ENCODE results near the gene MED31. TPM values are rescaled to one million over a fixed set of nuclear protein-coding genes. Genes with fewer than 3 reads are reported as not detected.

MED31 gene
- total RNA-seq, 1 experiment from 2014 or later: 10.6 TPM

DNA sequence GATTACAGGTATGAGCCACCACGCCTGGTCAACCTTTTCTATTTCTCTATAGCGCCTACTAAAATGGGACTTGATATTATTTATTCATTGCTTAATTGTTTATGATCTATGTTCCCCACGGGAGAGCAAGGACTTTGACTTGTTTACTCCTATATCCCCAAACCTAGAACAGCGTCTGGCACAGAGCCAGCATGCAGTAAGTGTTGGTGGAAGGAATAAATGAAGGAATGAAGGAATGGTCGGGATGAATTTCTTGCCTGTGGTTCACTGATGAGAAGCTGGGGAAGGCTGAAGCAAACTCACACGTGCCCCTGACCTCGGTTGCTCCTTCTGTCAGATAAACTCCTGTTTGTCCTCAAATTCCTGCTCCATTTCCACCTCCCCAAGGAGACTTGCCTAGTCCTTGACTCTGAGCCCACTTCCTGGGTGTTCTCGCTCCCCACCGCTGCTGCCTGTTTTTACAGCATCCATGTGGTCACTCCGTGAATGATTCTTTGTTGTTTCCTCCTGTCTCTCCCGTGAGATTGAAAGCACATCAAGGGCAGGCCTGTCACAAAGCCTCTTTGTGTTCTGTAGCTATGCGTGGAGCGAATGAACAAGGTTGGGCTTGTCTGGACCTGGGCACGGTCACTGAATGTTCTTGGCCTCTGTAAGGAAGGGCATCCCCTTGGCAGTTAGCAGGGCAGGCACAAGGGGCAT is 17.5 kb upstream of the MED31 start:
- H3K4me3 Mint-ChIP-seq: no peak overlapping the region
- H3K27me3 Mint-ChIP-seq (ENCODE audit: low read depth): peaks cover 35% of the 10 kb centered on the region
- peaks cover 12% of the 10 kb centered on the region for H3K4me1 Mint-ChIP-seq
- POLR2A ChIA-PET: no interaction called here
- H3K27ac Mint-ChIP-seq: no peak overlapping the region; the same call in 1 of the 2 replicates
- CTCF ChIA-PET: interaction anchor here (0.9 to 3.4 kb wide), 6 partner anchors 10 to 225 kb away, joined by 3 to 31 read pairs (median 8); partner anchors contain the start of gene SLC13A5
- H3K9me3 Mint-ChIP-seq: no peaks in the 10 kb centered on the region
- TF ChIP-seq SMAD3 (CRISPR knock-in tag; IDR thresholded peaks at IDR 0.05; ENCODE audit: borderline replicate concordance) (no peak), ZNF219 (CRISPR knock-in tag; IDR thresholded peaks at IDR 0.05; ENCODE audit: borderline replicate concordance) (no peak), NR2C2 (CRISPR knock-in tag; IDR thresholded peaks at IDR 0.05) (no peak), NR3C1 (CRISPR knock-in tag; conservative IDR thresholded peaks at IDR 0.05; ENCODE audit: low read depth) (no peak), ZNF317 (CRISPR knock-in tag; IDR thresholded peaks at IDR 0.05; ENCODE audit: borderline replicate concordance, low read depth) (no peak), EMX1 (CRISPR knock-in tag; IDR thresholded peaks at IDR 0.05) (no peak), FOXK1 (CRISPR knock-in tag; IDR thresholded peaks at IDR 0.05) (no peak), HMGA2 (CRISPR knock-in tag; IDR thresholded peaks at IDR 0.05) (no peak), MYBL2 (CRISPR knock-in tag; IDR thresholded peaks at IDR 0.05) (no peak), ZNF396 (CRISPR knock-in tag; IDR thresholded peaks at IDR 0.05; ENCODE audit: borderline replicate concordance) (no peak), ZNF416 (CRISPR knock-in tag; IDR thresholded peaks at IDR 0.05) (no peak)
- TF ChIP-seq, protein P1, sequence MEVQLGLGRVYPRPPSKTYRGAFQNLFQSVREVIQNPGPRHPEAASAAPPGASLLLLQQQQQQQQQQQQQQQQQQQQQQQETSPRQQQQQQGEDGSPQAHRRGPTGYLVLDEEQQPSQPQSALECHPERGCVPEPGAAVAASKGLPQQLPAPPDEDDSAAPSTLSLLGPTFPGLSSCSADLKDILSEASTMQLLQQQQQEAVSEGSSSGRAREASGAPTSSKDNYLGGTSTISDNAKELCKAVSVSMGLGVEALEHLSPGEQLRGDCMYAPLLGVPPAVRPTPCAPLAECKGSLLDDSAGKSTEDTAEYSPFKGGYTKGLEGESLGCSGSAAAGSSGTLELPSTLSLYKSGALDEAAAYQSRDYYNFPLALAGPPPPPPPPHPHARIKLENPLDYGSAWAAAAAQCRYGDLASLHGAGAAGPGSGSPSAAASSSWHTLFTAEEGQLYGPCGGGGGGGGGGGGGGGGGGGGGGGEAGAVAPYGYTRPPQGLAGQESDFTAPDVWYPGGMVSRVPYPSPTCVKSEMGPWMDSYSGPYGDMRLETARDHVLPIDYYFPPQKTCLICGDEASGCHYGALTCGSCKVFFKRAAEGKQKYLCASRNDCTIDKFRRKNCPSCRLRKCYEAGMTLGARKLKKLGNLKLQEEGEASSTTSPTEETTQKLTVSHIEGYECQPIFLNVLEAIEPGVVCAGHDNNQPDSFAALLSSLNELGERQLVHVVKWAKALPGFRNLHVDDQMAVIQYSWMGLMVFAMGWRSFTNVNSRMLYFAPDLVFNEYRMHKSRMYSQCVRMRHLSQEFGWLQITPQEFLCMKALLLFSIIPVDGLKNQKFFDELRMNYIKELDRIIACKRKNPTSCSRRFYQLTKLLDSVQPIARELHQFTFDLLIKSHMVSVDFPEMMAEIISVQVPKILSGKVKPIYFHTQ (CRISPR knock-in tag; IDR thresholded peaks at IDR 0.05): no peak
- TF ChIP-seq, protein P2, sequence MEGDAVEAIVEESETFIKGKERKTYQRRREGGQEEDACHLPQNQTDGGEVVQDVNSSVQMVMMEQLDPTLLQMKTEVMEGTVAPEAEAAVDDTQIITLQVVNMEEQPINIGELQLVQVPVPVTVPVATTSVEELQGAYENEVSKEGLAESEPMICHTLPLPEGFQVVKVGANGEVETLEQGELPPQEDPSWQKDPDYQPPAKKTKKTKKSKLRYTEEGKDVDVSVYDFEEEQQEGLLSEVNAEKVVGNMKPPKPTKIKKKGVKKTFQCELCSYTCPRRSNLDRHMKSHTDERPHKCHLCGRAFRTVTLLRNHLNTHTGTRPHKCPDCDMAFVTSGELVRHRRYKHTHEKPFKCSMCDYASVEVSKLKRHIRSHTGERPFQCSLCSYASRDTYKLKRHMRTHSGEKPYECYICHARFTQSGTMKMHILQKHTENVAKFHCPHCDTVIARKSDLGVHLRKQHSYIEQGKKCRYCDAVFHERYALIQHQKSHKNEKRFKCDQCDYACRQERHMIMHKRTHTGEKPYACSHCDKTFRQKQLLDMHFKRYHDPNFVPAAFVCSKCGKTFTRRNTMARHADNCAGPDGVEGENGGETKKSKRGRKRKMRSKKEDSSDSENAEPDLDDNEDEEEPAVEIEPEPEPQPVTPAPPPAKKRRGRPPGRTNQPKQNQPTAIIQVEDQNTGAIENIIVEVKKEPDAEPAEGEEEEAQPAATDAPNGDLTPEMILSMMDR (IDR thresholded peaks at IDR 0.05): no peak
- TF ChIP-seq, protein P3, sequence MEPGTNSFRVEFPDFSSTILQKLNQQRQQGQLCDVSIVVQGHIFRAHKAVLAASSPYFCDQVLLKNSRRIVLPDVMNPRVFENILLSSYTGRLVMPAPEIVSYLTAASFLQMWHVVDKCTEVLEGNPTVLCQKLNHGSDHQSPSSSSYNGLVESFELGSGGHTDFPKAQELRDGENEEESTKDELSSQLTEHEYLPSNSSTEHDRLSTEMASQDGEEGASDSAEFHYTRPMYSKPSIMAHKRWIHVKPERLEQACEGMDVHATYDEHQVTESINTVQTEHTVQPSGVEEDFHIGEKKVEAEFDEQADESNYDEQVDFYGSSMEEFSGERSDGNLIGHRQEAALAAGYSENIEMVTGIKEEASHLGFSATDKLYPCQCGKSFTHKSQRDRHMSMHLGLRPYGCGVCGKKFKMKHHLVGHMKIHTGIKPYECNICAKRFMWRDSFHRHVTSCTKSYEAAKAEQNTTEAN (CRISPR knock-in tag; IDR thresholded peaks at IDR 0.05): no peak
- TF ChIP-seq, protein P4, sequence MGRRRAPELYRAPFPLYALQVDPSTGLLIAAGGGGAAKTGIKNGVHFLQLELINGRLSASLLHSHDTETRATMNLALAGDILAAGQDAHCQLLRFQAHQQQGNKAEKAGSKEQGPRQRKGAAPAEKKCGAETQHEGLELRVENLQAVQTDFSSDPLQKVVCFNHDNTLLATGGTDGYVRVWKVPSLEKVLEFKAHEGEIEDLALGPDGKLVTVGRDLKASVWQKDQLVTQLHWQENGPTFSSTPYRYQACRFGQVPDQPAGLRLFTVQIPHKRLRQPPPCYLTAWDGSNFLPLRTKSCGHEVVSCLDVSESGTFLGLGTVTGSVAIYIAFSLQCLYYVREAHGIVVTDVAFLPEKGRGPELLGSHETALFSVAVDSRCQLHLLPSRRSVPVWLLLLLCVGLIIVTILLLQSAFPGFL (CRISPR knock-in tag; IDR thresholded peaks at IDR 0.05; ENCODE audit: borderline replicate concordance): no peak
- TF ChIP-seq, protein P5, sequence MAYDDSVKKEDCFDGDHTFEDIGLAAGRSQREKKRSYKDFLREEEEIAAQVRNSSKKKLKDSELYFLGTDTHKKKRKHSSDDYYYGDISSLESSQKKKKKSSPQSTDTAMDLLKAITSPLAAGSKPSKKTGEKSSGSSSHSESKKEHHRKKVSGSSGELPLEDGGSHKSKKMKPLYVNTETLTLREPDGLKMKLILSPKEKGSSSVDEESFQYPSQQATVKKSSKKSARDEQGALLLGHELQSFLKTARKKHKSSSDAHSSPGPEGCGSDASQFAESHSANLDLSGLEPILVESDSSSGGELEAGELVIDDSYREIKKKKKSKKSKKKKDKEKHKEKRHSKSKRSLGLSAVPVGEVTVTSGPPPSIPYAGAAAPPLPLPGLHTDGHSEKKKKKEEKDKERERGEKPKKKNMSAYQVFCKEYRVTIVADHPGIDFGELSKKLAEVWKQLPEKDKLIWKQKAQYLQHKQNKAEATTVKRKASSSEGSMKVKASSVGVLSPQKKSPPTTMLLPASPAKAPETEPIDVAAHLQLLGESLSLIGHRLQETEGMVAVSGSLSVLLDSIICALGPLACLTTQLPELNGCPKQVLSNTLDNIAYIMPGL (CRISPR knock-in tag; IDR thresholded peaks at IDR 0.05): no peak
- TF ChIP-seq, protein P6, sequence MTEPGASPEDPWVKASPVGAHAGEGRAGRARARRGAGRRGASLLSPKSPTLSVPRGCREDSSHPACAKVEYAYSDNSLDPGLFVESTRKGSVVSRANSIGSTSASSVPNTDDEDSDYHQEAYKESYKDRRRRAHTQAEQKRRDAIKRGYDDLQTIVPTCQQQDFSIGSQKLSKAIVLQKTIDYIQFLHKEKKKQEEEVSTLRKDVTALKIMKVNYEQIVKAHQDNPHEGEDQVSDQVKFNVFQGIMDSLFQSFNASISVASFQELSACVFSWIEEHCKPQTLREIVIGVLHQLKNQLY (CRISPR knock-in tag; IDR thresholded peaks at IDR 0.05): no peak
- ATAC-seq (no peak), DNase-seq (ENCODE audit: low spot score) (no peak)
- no peaks in the 10 kb centered on the region for H3K36me3 Mint-ChIP-seq
